ENCODE results near the gene PARD3.

The PARD3 gene

DNA sequence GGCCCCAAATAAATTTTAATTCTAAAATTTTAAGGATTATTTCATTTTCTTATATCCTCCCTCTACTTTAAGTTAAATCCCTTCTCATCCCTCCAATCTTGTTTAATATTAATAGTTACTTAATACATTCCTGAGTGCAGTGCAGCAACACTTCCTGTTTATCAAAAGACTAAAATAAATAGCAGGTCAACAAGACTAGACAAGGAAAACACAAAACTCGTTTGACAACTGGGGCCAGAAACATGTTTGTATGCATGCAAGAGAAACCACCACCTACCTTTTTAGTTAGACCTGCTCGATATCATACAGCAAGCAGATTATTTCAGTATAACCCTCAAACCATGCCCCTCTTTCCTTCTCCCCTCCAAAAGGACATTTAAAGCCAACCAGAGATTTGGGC is 95.8 kb downstream of the PARD3 start:
- no peak for TF ChIP-seq SIN3A (IDR thresholded peaks at IDR 0.05; ENCODE audit: borderline replicate concordance, insufficient read depth, low read length)

DNA sequence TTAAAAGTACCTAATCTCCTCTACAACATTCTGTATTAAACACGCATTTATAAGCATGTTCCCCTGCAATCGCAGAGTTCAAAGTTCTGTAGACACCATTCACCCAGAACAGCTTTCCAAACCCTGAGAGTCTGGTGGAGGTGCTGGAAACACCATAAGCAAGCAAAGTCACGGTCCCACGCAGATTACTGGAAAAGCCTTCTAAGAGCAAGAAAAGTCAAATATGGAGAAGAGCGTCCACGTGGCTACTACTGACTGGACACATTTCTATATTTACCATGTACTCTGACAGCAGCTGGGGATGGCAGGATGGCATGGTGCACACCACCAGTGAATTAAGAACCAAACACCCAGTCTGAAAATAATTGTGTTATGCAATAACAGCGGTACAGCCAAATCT is 97.7 kb downstream of the PARD3 start:
- TF ChIP-seq, protein P1, sequence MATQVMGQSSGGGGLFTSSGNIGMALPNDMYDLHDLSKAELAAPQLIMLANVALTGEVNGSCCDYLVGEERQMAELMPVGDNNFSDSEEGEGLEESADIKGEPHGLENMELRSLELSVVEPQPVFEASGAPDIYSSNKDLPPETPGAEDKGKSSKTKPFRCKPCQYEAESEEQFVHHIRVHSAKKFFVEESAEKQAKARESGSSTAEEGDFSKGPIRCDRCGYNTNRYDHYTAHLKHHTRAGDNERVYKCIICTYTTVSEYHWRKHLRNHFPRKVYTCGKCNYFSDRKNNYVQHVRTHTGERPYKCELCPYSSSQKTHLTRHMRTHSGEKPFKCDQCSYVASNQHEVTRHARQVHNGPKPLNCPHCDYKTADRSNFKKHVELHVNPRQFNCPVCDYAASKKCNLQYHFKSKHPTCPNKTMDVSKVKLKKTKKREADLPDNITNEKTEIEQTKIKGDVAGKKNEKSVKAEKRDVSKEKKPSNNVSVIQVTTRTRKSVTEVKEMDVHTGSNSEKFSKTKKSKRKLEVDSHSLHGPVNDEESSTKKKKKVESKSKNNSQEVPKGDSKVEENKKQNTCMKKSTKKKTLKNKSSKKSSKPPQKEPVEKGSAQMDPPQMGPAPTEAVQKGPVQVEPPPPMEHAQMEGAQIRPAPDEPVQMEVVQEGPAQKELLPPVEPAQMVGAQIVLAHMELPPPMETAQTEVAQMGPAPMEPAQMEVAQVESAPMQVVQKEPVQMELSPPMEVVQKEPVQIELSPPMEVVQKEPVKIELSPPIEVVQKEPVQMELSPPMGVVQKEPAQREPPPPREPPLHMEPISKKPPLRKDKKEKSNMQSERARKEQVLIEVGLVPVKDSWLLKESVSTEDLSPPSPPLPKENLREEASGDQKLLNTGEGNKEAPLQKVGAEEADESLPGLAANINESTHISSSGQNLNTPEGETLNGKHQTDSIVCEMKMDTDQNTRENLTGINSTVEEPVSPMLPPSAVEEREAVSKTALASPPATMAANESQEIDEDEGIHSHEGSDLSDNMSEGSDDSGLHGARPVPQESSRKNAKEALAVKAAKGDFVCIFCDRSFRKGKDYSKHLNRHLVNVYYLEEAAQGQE (IDR thresholded peaks at IDR 0.05; ENCODE audit: insufficient read depth in 1 of 2, low read depth in 2 of 2, low read length in 2 of 2) = no peak
- TF ChIP-seq FOXP2 (optimal IDR thresholded peaks at IDR 0.05; ENCODE audit: borderline replicate concordance, extremely low read depth, extremely low read length, insufficient read depth) = no peak
- TF ChIP-seq POLR2AphosphoS5 (IDR thresholded peaks at IDR 0.05; ENCODE audit: low read depth, low read length) = no peak
- no peak for TF ChIP-seq TAF1 (IDR thresholded peaks at IDR 0.05; ENCODE audit: borderline replicate concordance, insufficient read depth, low read length)
- TF ChIP-seq SIN3A (IDR thresholded peaks at IDR 0.05; ENCODE audit: borderline replicate concordance, insufficient read depth, low read length) = no peak

DNA sequence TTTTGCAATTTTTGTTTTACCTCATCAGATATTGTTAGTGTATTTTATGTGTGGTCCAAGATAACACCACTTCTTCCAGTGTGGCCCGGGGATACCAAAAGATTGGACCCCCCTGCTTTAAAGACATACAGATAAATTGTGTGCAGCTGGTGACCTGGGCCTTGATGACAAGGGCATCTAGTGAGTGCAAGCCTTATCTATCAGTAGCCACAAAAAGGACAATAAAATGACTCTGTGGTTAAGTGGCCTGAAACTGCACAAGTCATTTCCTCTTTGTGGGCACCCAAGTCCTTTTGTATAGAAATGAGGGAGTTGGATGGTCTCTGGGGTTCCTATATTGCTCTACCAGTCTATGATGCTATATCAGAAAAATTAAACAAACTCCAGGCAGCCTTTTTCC is 98.1 kb downstream of the PARD3 start:
- TF ChIP-seq TAF1 (IDR thresholded peaks at IDR 0.05; ENCODE audit: borderline replicate concordance, insufficient read depth, low read length) (no peak), SIN3A (IDR thresholded peaks at IDR 0.05; ENCODE audit: borderline replicate concordance, insufficient read depth, low read length) (no peak)
- TF ChIP-seq, protein P1 (IDR thresholded peaks at IDR 0.05; ENCODE audit: insufficient read depth in 1 of 2, low read depth in 2 of 2, low read length in 2 of 2) = no peak

DNA sequence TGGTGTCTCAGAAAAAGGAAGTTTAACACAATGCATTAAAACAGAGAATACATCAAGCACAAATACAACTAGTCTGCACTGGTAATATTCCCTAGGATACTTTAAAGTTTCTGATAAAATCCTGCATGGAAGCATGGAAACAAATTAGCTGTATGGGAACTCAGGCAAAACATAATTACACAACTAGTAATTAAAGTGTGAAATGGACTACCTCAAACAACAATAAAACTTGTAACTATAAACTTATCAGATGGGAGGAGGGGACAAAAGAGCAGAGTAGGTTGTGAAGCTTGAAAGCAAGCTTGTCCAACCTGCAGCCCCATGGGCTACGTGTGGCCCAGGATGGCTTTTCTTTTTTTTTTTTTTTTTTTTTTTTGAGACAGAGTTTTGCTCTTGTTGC is 98.9 kb downstream of the PARD3 start:
- TF ChIP-seq SIN3A (IDR thresholded peaks at IDR 0.05; ENCODE audit: borderline replicate concordance, insufficient read depth, low read length) (no peak), POLR2AphosphoS5 (IDR thresholded peaks at IDR 0.05; ENCODE audit: low read depth, low read length) (no peak), FOXP2 (optimal IDR thresholded peaks at IDR 0.05; ENCODE audit: borderline replicate concordance, extremely low read depth, extremely low read length, insufficient read depth) (no peak), TAF1 (IDR thresholded peaks at IDR 0.05; ENCODE audit: borderline replicate concordance, insufficient read depth, low read length) (no peak)
- TF ChIP-seq, protein P1 (IDR thresholded peaks at IDR 0.05; ENCODE audit: insufficient read depth in 1 of 2, low read depth in 2 of 2, low read length in 2 of 2) = no peak

DNA sequence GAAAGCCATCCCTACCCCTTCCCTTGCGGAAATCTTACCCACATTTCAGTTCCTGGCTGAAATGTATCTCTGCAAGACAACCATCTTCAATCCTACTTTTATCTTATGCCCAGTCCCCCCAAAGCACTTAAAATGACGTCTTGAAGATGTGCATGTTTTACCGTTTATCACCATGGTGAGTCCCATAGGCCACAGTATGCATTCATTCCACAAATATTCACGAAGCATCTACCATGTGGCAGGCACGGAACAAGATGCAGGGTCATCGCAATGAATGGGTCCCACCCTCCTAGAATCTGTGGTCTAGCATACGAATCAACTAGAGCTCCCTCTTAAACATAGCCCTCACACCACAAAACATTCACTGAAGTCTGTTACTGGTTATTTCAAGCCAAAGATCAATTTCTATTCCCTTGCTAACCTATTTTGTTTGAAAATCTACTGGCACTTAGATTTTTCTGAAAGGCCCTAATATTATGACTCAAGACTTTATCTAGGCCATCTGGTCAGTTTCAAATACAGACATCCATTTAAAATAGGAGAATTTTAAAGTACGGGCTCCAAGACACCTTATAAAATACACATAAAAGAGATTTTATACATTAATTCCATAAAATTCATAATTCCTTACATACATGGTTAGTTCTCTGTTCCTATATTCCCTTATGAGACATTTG is 99.4 kb downstream of the PARD3 start:
- TF ChIP-seq POLR2AphosphoS5 (IDR thresholded peaks at IDR 0.05; ENCODE audit: low read depth, low read length) = no peak

DNA sequence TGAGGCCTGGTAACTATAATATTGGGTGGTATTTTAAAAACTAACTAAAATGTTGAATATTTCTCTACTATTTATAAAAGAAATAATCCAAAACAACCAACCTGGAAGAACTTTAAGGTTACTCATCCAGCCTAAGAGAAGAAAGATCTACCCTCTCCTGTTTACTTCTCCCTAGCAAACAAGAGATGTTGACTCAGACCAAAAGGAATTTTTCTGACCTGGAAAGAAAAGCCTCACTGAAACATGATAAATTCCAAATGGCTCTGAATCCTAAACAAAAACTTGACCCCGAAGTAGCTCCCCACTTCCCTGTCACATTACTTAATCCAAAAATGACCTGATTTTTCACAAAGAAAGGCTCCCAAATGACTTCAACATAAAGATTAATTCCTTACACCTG is 101.2 kb downstream of the PARD3 start:
- TF ChIP-seq SIN3A (IDR thresholded peaks at IDR 0.05; ENCODE audit: borderline replicate concordance, insufficient read depth, low read length) (no peak), POLR2AphosphoS5 (IDR thresholded peaks at IDR 0.05; ENCODE audit: low read depth, low read length) (no peak), TAF1 (IDR thresholded peaks at IDR 0.05; ENCODE audit: borderline replicate concordance, insufficient read depth, low read length) (no peak), FOXP2 (optimal IDR thresholded peaks at IDR 0.05; ENCODE audit: borderline replicate concordance, extremely low read depth, extremely low read length, insufficient read depth) (no peak)
- TF ChIP-seq, protein P1 (IDR thresholded peaks at IDR 0.05; ENCODE audit: insufficient read depth in 1 of 2, low read depth in 2 of 2, low read length in 2 of 2) = no peak
